ENCODE results near the gene MTUS2.

MTUS2 gene

GRCh38 chr13:28885181-28885580 is 65.0 kb downstream of the MTUS2 start:
- Histone ChIP-seq H3K9me3 (ENCODE audit: control insufficient read depth in 2 of 2, low read length in 2 of 2) (no peaks in the 10 kb centered on the region), H3K9ac (ENCODE audit: low read length in 2 of 2) (no peak overlapping the region), H3K4me1 (ENCODE audit: control insufficient read depth, insufficient read depth, low read length) (no peaks in the 10 kb centered on the region), H3K4me3 (ENCODE audit: low read length in 2 of 2) (no peak overlapping the region), H3K36me3 (ENCODE audit: control insufficient read depth in 2 of 2, insufficient read depth in 2 of 2, low read length in 2 of 2) (no peaks in the 10 kb centered on the region), H3K27ac (ENCODE audit: low read length) (no peak overlapping the region), H3K27me3 (ENCODE audit: control insufficient read depth in 1 of 2, insufficient read depth in 2 of 2, low read length in 2 of 2) (no peaks in the 10 kb centered on the region)

- Histone ChIP-seq H3K9ac (ENCODE audit: low read length in 2 of 2) (no peak overlapping the region), H3K36me3 (ENCODE audit: control insufficient read depth in 2 of 2, insufficient read depth in 2 of 2, low read length in 2 of 2) (no peaks in the 10 kb centered on the region), H3K4me3 (ENCODE audit: low read length in 2 of 2) (no peak overlapping the region), H3K9me3 (ENCODE audit: control insufficient read depth in 2 of 2, low read length in 2 of 2) (no peaks in the 10 kb centered on the region), H3K27ac (ENCODE audit: low read length) (no peak overlapping the region), H3K4me1 (ENCODE audit: control insufficient read depth, insufficient read depth, low read length) (no peaks in the 10 kb centered on the region), H3K27me3 (ENCODE audit: control insufficient read depth in 1 of 2, insufficient read depth in 2 of 2, low read length in 2 of 2) (no peaks in the 10 kb centered on the region)
These were observed 69.1 kb downstream of the MTUS2 start for GRCh38 chr13:28889086-28889732.

GRCh38 chr13:28890712-28891111 is 70.6 kb downstream of the MTUS2 start:
- Histone ChIP-seq H3K4me1 (ENCODE audit: control insufficient read depth, insufficient read depth, low read length) (no peaks in the 10 kb centered on the region), H3K36me3 (ENCODE audit: control insufficient read depth in 2 of 2, insufficient read depth in 2 of 2, low read length in 2 of 2) (no peaks in the 10 kb centered on the region)

GRCh38 chr13:28918030-28918429 is 97.9 kb downstream of the MTUS2 start:
- Histone ChIP-seq H3K4me3 (ENCODE audit: low read length in 2 of 2) (no peak overlapping the region), H3K9ac (ENCODE audit: low read length in 2 of 2) (no peak overlapping the region), H3K9me3 (ENCODE audit: control insufficient read depth in 2 of 2, low read length in 2 of 2) (peaks cover 0 to 2% of the 10 kb centered on the region in 2 donors), H3K27ac (ENCODE audit: low read length) (no peak overlapping the region), H3K4me1 (ENCODE audit: control insufficient read depth, insufficient read depth, low read length) (no peaks in the 10 kb centered on the region), H3K36me3 (ENCODE audit: control insufficient read depth in 2 of 2, insufficient read depth in 2 of 2, low read length in 2 of 2) (no peaks in the 10 kb centered on the region), H3K27me3 (ENCODE audit: control insufficient read depth in 1 of 2, insufficient read depth in 2 of 2, low read length in 2 of 2) (no peaks in the 10 kb centered on the region)

More at GRCh38 chr13:28890712-28891111, 70.6 kb downstream of the MTUS2 start:
- H3K4me3 ChIP-seq (ENCODE audit: low read length in 2 of 2), result no peak overlapping the region
- H3K27ac ChIP-seq (ENCODE audit: low read length), result no peak overlapping the region
- H3K9ac ChIP-seq (ENCODE audit: low read length in 2 of 2), result no peak overlapping the region
- H3K27me3 ChIP-seq (ENCODE audit: control insufficient read depth in 1 of 2, insufficient read depth in 2 of 2, low read length in 2 of 2), result no peaks in the 10 kb centered on the region
- H3K9me3 ChIP-seq (ENCODE audit: control insufficient read depth in 2 of 2, low read length in 2 of 2), result no peaks in the 10 kb centered on the region

- Histone ChIP-seq H3K36me3 (ENCODE audit: control insufficient read depth in 2 of 2, insufficient read depth in 2 of 2, low read length in 2 of 2) (no peaks in the 10 kb centered on the region), H3K27me3 (ENCODE audit: control insufficient read depth in 1 of 2, insufficient read depth in 2 of 2, low read length in 2 of 2) (no peaks in the 10 kb centered on the region), H3K9me3 (ENCODE audit: control insufficient read depth in 2 of 2, low read length in 2 of 2) (peaks cover 0 to 2% of the 10 kb centered on the region in 2 donors), H3K27ac (ENCODE audit: low read length) (no peak overlapping the region), H3K4me3 (ENCODE audit: low read length in 2 of 2) (no peak overlapping the region), H3K9ac (ENCODE audit: low read length in 2 of 2) (no peak overlapping the region), H3K4me1 (ENCODE audit: control insufficient read depth, insufficient read depth, low read length) (no peaks in the 10 kb centered on the region)
These were observed 102.2 kb downstream of the MTUS2 start for GRCh38 chr13:28922341-28922740.

GRCh38 chr13:28935104-28935503 is 115.0 kb downstream of the MTUS2 start:
- no peak overlapping the region for H3K9ac ChIP-seq (ENCODE audit: low read length in 2 of 2)
- no peaks in the 10 kb centered on the region for H3K36me3 ChIP-seq (ENCODE audit: control insufficient read depth in 2 of 2, insufficient read depth in 2 of 2, low read length in 2 of 2)
- no peaks in the 10 kb centered on the region for H3K27me3 ChIP-seq (ENCODE audit: control insufficient read depth in 1 of 2, insufficient read depth in 2 of 2, low read length in 2 of 2)
- H3K27ac ChIP-seq (ENCODE audit: low read length), result no peak overlapping the region
- H3K9me3 ChIP-seq (ENCODE audit: control insufficient read depth in 2 of 2, low read length in 2 of 2), result no peaks in the 10 kb centered on the region
- H3K4me1 ChIP-seq (ENCODE audit: control insufficient read depth, insufficient read depth, low read length), result no peaks in the 10 kb centered on the region
- H3K4me3 ChIP-seq (ENCODE audit: low read length in 2 of 2), result no peak overlapping the region

- Histone ChIP-seq H3K4me3 (ENCODE audit: low read length in 2 of 2) (no peak overlapping the region), H3K27me3 (ENCODE audit: control insufficient read depth in 1 of 2, insufficient read depth in 2 of 2, low read length in 2 of 2) (no peaks in the 10 kb centered on the region), H3K36me3 (ENCODE audit: control insufficient read depth in 2 of 2, insufficient read depth in 2 of 2, low read length in 2 of 2) (no peaks in the 10 kb centered on the region), H3K4me1 (ENCODE audit: control insufficient read depth, insufficient read depth, low read length) (no peaks in the 10 kb centered on the region), H3K9me3 (ENCODE audit: control insufficient read depth in 2 of 2, low read length in 2 of 2) (no peaks in the 10 kb centered on the region), H3K9ac (ENCODE audit: low read length in 2 of 2) (no peak overlapping the region), H3K27ac (ENCODE audit: low read length) (no peak overlapping the region)
These were observed 122.8 kb downstream of the MTUS2 start for GRCh38 chr13:28942906-28943305.

- no peaks in the 10 kb centered on the region for H3K9me3 ChIP-seq (ENCODE audit: control insufficient read depth in 2 of 2, low read length in 2 of 2)
- no peaks in the 10 kb centered on the region for H3K36me3 ChIP-seq (ENCODE audit: control insufficient read depth in 2 of 2, insufficient read depth in 2 of 2, low read length in 2 of 2)
- H3K4me1 ChIP-seq (ENCODE audit: control insufficient read depth, insufficient read depth, low read length), result no peaks in the 10 kb centered on the region
- H3K27me3 ChIP-seq (ENCODE audit: control insufficient read depth in 1 of 2, insufficient read depth in 2 of 2, low read length in 2 of 2), result no peaks in the 10 kb centered on the region
- H3K27ac ChIP-seq (ENCODE audit: low read length), result no peak overlapping the region
- no peak overlapping the region for H3K9ac ChIP-seq (ENCODE audit: low read length in 2 of 2)
- no peak overlapping the region for H3K4me3 ChIP-seq (ENCODE audit: low read length in 2 of 2)
These were observed 133.7 kb downstream of the MTUS2 start for GRCh38 chr13:28953714-28954418.

GRCh38 chr13:28954419-28954725 is 134.2 kb downstream of the MTUS2 start:
- Histone ChIP-seq H3K4me1 (ENCODE audit: control insufficient read depth, insufficient read depth, low read length) (no peaks in the 10 kb centered on the region), H3K9ac (ENCODE audit: low read length in 2 of 2) (no peak overlapping the region), H3K27me3 (ENCODE audit: control insufficient read depth in 1 of 2, insufficient read depth in 2 of 2, low read length in 2 of 2) (no peaks in the 10 kb centered on the region), H3K4me3 (ENCODE audit: low read length in 2 of 2) (no peak overlapping the region), H3K36me3 (ENCODE audit: control insufficient read depth in 2 of 2, insufficient read depth in 2 of 2, low read length in 2 of 2) (no peaks in the 10 kb centered on the region), H3K9me3 (ENCODE audit: control insufficient read depth in 2 of 2, low read length in 2 of 2) (no peaks in the 10 kb centered on the region), H3K27ac (ENCODE audit: low read length) (no peak overlapping the region)

GRCh38 chr13:28954810-28955209 is 134.7 kb downstream of the MTUS2 start:
- Histone ChIP-seq H3K36me3 (ENCODE audit: control insufficient read depth in 2 of 2, insufficient read depth in 2 of 2, low read length in 2 of 2) (no peaks in the 10 kb centered on the region), H3K4me1 (ENCODE audit: control insufficient read depth, insufficient read depth, low read length) (no peaks in the 10 kb centered on the region), H3K9me3 (ENCODE audit: control insufficient read depth in 2 of 2, low read length in 2 of 2) (no peaks in the 10 kb centered on the region), H3K4me3 (ENCODE audit: low read length in 2 of 2) (no peak overlapping the region), H3K27ac (ENCODE audit: low read length) (no peak overlapping the region), H3K9ac (ENCODE audit: low read length in 2 of 2) (no peak overlapping the region), H3K27me3 (ENCODE audit: control insufficient read depth in 1 of 2, insufficient read depth in 2 of 2, low read length in 2 of 2) (no peaks in the 10 kb centered on the region)

GRCh38 chr13:28955264-28955966 is 135.3 kb downstream of the MTUS2 start:
- no peaks in the 10 kb centered on the region for H3K27me3 ChIP-seq (ENCODE audit: control insufficient read depth in 1 of 2, insufficient read depth in 2 of 2, low read length in 2 of 2)
- no peak overlapping the region for H3K9ac ChIP-seq (ENCODE audit: low read length in 2 of 2)
- H3K36me3 ChIP-seq (ENCODE audit: control insufficient read depth in 2 of 2, insufficient read depth in 2 of 2, low read length in 2 of 2), result no peaks in the 10 kb centered on the region
- no peak overlapping the region for H3K27ac ChIP-seq (ENCODE audit: low read length)
- no peaks in the 10 kb centered on the region for H3K4me1 ChIP-seq (ENCODE audit: control insufficient read depth, insufficient read depth, low read length)
- H3K9me3 ChIP-seq (ENCODE audit: control insufficient read depth in 2 of 2, low read length in 2 of 2), result no peaks in the 10 kb centered on the region
- no peak overlapping the region for H3K4me3 ChIP-seq (ENCODE audit: low read length in 2 of 2)

Measured in stomach smooth muscle (tissue), 2 donors.